ENCODE results near the gene BRD7.

DNA sequence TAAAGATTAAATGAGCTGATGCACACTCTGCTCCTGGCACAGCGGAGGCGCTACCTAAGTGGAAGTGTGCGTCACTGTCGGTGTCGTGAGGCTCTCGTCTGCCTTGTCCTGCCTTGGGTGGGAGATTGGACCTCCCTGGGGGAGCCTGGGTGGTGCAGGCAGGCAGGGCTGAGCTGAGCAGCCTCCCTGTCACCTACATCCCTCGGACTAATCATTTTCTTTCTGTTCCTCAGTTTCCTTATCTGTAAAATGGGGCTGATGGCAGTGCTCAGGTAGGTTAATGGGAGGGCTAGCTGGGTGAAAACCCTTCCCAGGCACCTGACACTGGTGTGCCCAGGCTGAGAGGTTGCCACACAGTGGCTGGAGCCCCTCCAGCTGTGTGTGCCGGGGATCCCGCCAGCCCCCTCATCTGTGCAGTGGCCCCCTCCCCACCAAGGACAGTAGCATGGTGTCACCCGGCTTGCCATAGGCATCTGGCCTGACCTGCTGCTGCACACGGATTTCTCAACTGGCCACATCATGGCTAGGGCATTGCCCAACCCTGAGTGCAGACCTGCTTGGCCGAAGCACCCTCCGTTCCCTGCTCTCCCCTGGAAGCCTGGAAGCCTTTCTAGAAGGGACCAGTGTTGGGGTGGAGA, 98.2 kb downstream of the BRD7 start:
- TF ChIP-seq, protein P1, sequence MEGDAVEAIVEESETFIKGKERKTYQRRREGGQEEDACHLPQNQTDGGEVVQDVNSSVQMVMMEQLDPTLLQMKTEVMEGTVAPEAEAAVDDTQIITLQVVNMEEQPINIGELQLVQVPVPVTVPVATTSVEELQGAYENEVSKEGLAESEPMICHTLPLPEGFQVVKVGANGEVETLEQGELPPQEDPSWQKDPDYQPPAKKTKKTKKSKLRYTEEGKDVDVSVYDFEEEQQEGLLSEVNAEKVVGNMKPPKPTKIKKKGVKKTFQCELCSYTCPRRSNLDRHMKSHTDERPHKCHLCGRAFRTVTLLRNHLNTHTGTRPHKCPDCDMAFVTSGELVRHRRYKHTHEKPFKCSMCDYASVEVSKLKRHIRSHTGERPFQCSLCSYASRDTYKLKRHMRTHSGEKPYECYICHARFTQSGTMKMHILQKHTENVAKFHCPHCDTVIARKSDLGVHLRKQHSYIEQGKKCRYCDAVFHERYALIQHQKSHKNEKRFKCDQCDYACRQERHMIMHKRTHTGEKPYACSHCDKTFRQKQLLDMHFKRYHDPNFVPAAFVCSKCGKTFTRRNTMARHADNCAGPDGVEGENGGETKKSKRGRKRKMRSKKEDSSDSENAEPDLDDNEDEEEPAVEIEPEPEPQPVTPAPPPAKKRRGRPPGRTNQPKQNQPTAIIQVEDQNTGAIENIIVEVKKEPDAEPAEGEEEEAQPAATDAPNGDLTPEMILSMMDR (IDR thresholded peaks at IDR 0.05) = no peak
- no peak for TF ChIP-seq EZH2 (IDR thresholded peaks at IDR 0.05; ENCODE audit: borderline replicate concordance, insufficient read depth, low read depth, low read length, poor library complexity, severe bottlenecking)
